Loucy (cell line): ENCODE results near the gene CD8A.

Source experiments
- H2AFZ ChIP-seq: fragments of 200-600 bp; sonication (generic); 2 replicates; pipeline ENCODE4 v1.6.0; 2016; ENCODE audit warnings: antibody characterized with exemption, mild to moderate bottlenecking, low read length, moderate library complexity
- H3F3A ChIP-seq: fragments of 200-600 bp; 2 replicates; pipeline ENCODE4 v1.6.0; 2016; ENCODE audit warnings: antibody characterized with exemption, low read depth, mild to moderate bottlenecking
- H3K27me3 ChIP-seq: fragments of 200-600 bp; sonication (generic); 2 replicates; pipeline ENCODE4 v1.6.1; 2014; ENCODE audit warnings: low read length, mild to moderate bottlenecking; ENCODE audit not compliant: insufficient read depth, poor library complexity, severe bottlenecking
- H3K36me3 ChIP-seq: fragments of 200-600 bp; sonication (generic); 2 replicates; pipeline ENCODE4 v1.6.1; 2016; ENCODE audit warnings: low read length; ENCODE audit not compliant: insufficient read depth
- H3K4me1 ChIP-seq: fragments of 200-600 bp; sonication (generic); 2 replicates; pipeline ENCODE4 v1.5.1; 2014; ENCODE audit warnings: low read length, mild to moderate bottlenecking; ENCODE audit not compliant: insufficient read depth, poor library complexity, severe bottlenecking
- H3K4me2 ChIP-seq: fragments of 200-600 bp; sonication (generic); 2 replicates; pipeline ENCODE4 v1.6.0; 2014; ENCODE audit warnings: antibody characterized with exemption, low read length, low read depth, mild to moderate bottlenecking; ENCODE audit not compliant: poor library complexity, severe bottlenecking
- H3K4me3 ChIP-seq: fragments of 200-600 bp; sonication (generic); 2 replicates; pipeline ENCODE4 v1.5.1; 2014; ENCODE audit warnings: low read length, mild to moderate bottlenecking, mixed read lengths; ENCODE audit not compliant: poor library complexity, severe bottlenecking
- H3K79me2 ChIP-seq: fragments of 200-600 bp; sonication (generic); 2 replicates; pipeline ENCODE4 v1.6.1; 2014; ENCODE audit warnings: low read length; ENCODE audit not compliant: insufficient read depth
- H3K9ac ChIP-seq: fragments of 200-600 bp; sonication (generic); 2 replicates; pipeline ENCODE4 v1.6.0; 2014; ENCODE audit warnings: mild to moderate bottlenecking, low read depth, low read length, moderate library complexity; ENCODE audit not compliant: poor library complexity, severe bottlenecking
- H3K9me2 ChIP-seq: fragments of 200-600 bp; sonication (generic); replicated peaks from 2 replicates; pipeline ENCODE4 v1.6.1; 2016; ENCODE audit warnings: low read depth, low read length, mixed read lengths
- H3K9me3 ChIP-seq: fragments of 200-600 bp; sonication (generic); 2 replicates; pipeline ENCODE4 v1.6.1; 2014; ENCODE audit warnings: mild to moderate bottlenecking, antibody characterized with exemption, low read length, low read depth; ENCODE audit not compliant: insufficient read depth
- H4K20me1 ChIP-seq: fragments of 200-600 bp; sonication (generic); 2 replicates; pipeline ENCODE4 v1.6.0; 2014; ENCODE audit warnings: antibody characterized with exemption, low read length, mild to moderate bottlenecking; ENCODE audit not compliant: insufficient read depth, poor library complexity, severe bottlenecking
- CTCF ChIP-seq: fragments of 200-600 bp; sonication (generic); conservative IDR thresholded peaks from 2 replicates; pipeline ENCODE4 v1.5.1; 2014; ENCODE audit warnings: mild to moderate bottlenecking, antibody characterized with exemption, low read length
- EZH2phosphoT487 ChIP-seq: fragments of 200-600 bp; IDR thresholded peaks from 2 replicates; pipeline ENCODE4 v1.6.1; 2018; ENCODE audit warnings: antibody characterized with exemption, mild to moderate bottlenecking, moderate library complexity, borderline replicate concordance

The CD8A gene

GRCh38 chr2:86822668-86823345 lies 32.1 kb upstream of the CD8A start:
- H2AFZ ChIP-seq, result no peak overlapping the region
- H3K27me3 ChIP-seq, result no peaks in the 10 kb centered on the region
- H3K9me3 ChIP-seq, result no peaks in the 10 kb centered on the region
- TF ChIP-seq EZH2phosphoT487 (no peak), CTCF (no peak)
- no peaks in the 10 kb centered on the region for H3F3A ChIP-seq
- H3K4me1 ChIP-seq, result peaks cover 17% of the 10 kb centered on the region
- H4K20me1 ChIP-seq, result no peaks in the 10 kb centered on the region
- H3K36me3 ChIP-seq, result no peaks in the 10 kb centered on the region
- no peaks in the 10 kb centered on the region for H3K79me2 ChIP-seq
- H3K4me3 ChIP-seq, result no peak overlapping the region
- H3K9ac ChIP-seq, result no peak overlapping the region
- H3K4me2 ChIP-seq, result no peak overlapping the region
- H3K9me2 ChIP-seq, result no peaks in the 10 kb centered on the region

- H3K9me2 ChIP-seq, result no peaks in the 10 kb centered on the region
- H3K36me3 ChIP-seq, result no peaks in the 10 kb centered on the region
- no peak overlapping the region for H2AFZ ChIP-seq
- H3K4me1 ChIP-seq, result peaks cover 17% of the 10 kb centered on the region
- H3K4me3 ChIP-seq, result no peak overlapping the region
- no peaks in the 10 kb centered on the region for H3F3A ChIP-seq
- TF ChIP-seq EZH2phosphoT487 (no peak), CTCF (no peak)
- no peaks in the 10 kb centered on the region for H3K27me3 ChIP-seq
- H3K9ac ChIP-seq, result no peak overlapping the region
- H3K4me2 ChIP-seq, result no peak overlapping the region
- no peaks in the 10 kb centered on the region for H3K9me3 ChIP-seq
- H3K79me2 ChIP-seq, result no peaks in the 10 kb centered on the region
- H4K20me1 ChIP-seq, result no peaks in the 10 kb centered on the region
These were observed 31.1 kb upstream of the CD8A start for GRCh38 chr2:86821842-86822241.

GRCh38 chr2:86821306-86821705 lies 30.6 kb upstream of the CD8A start:
- H3K4me2 ChIP-seq, result no peak overlapping the region

More at GRCh38 chr2:86821306-86821705, 30.6 kb upstream of the CD8A start:
- Histone ChIP-seq H3K9ac (no peak overlapping the region), H3K4me3 (no peak overlapping the region), H3F3A (no peaks in the 10 kb centered on the region), H3K4me1 (peaks cover 14% of the 10 kb centered on the region), H2AFZ (no peak overlapping the region), H3K9me3 (no peaks in the 10 kb centered on the region), H3K27me3 (no peaks in the 10 kb centered on the region), H3K9me2 (no peaks in the 10 kb centered on the region), H3K36me3 (no peaks in the 10 kb centered on the region), H4K20me1 (no peaks in the 10 kb centered on the region), H3K79me2 (no peaks in the 10 kb centered on the region)
- TF ChIP-seq CTCF, result no peak
- TF ChIP-seq EZH2phosphoT487, result no peak
